HEK293 (cell line): Measurements from ENCODE around the gene SSBP2.

ENCODE experiments used
- CTCF ChIA-PET: fragments of 350-600 bp; formaldehyde crosslinking; extraction: SDS; loops from one replicate; lab custom pipeline; 2021; ENCODE audit warnings: antibody characterized with exemption; lab: Yijun Ruan, JAX
- POLR2A ChIA-PET: fragments of 300-600 bp; formaldehyde crosslinking; extraction: SDS; loops from one replicate; lab custom pipeline; 2020; ENCODE audit warnings: antibody characterized with exemption, inconsistent platforms; lab: Yijun Ruan, JAX
- H3K27ac ChIP-seq: fragments of 200-500 bp; sonication (Bioruptor generic); 2 replicates; pipeline ENCODE4 v1.5.1; 2014; ENCODE audit warnings: low read depth, low read length, control low read depth, inconsistent platforms; ENCODE audit errors: extremely low read depth
- H3K36me3 ChIP-seq, 2 experiments: fragments of 200-500 bp in 1 of 2; sonication (Bioruptor generic) in 1 of 2; 1 replicate in 1 of 2; 2 replicates in 1 of 2; pipeline ENCODE4 v1.5.1; 2014 to 2017; ENCODE audit warnings: inconsistent platforms in 2 of 2, low read length in 2 of 2; ENCODE audit not compliant: control insufficient read depth in 2 of 2, insufficient read depth in 1 of 2
- H3K4me1 ChIP-seq: fragments of 200-500 bp; sonication (Bioruptor generic); 2 replicates; pipeline ENCODE4 v1.5.1; 2014; ENCODE audit warnings: mild to moderate bottlenecking, low read length, inconsistent platforms; ENCODE audit not compliant: control insufficient read depth, insufficient read depth
- H3K4me3 ChIP-seq: 2 replicates; pipeline ENCODE4 v1.5.1; 2011; ENCODE audit warnings: low read depth, mild to moderate bottlenecking, control low read depth, low read length, moderate library complexity
- H3K9me3 ChIP-seq: fragments of 200-500 bp; sonication (Bioruptor generic); 2 replicates; pipeline ENCODE4 v1.5.1; 2014; ENCODE audit warnings: low read depth, low read length, inconsistent platforms; ENCODE audit not compliant: control insufficient read depth, insufficient read depth
- FEZF1 ChIP-seq: fragments of 450-650 bp; formaldehyde crosslinking; IDR thresholded peaks from 2 replicates; pipeline ENCODE4 v1.5.1; 2016; ENCODE audit warnings: missing biosample characterization, missing genetic modification characterization
- GLIS1 ChIP-seq: fragments of 450-650 bp; formaldehyde crosslinking; IDR thresholded peaks from 2 replicates; pipeline ENCODE4 v1.5.1; 2016; ENCODE audit warnings: missing biosample characterization, missing genetic modification characterization
- PRDM1 ChIP-seq: fragments of 450-650 bp; formaldehyde crosslinking; IDR thresholded peaks from 2 replicates; pipeline ENCODE4; 2016; ENCODE audit warnings: missing biosample characterization, missing genetic modification characterization
- PRDM10 ChIP-seq: fragments of 450-650 bp; formaldehyde crosslinking; IDR thresholded peaks from 2 replicates; pipeline ENCODE4 v1.5.1; 2016; ENCODE audit warnings: missing biosample characterization, missing genetic modification characterization
- PRDM4 ChIP-seq: fragments of 450-650 bp; formaldehyde crosslinking; IDR thresholded peaks from 2 replicates; pipeline ENCODE4 v1.5.1; 2017; ENCODE audit warnings: missing biosample characterization, missing genetic modification characterization
- TCF7L2 ChIP-seq: IDR thresholded peaks from 2 replicates; pipeline ENCODE4 v1.6.1; 2011; ENCODE audit warnings: low read depth, mild to moderate bottlenecking, inconsistent platforms, low read length, moderate library complexity, borderline replicate concordance
- ZBTB48 ChIP-seq: fragments of 450-650 bp; formaldehyde crosslinking; IDR thresholded peaks from 2 replicates; pipeline ENCODE4 v1.5.1; 2016; ENCODE audit warnings: missing biosample characterization, missing genetic modification characterization
- ZNF140 ChIP-seq: fragments of 450-650 bp; formaldehyde crosslinking; IDR thresholded peaks from 2 replicates; pipeline ENCODE4 v1.5.1; 2016; ENCODE audit warnings: missing biosample characterization, missing genetic modification characterization
- ZNF175 ChIP-seq: fragments of 450-650 bp; formaldehyde crosslinking; IDR thresholded peaks from 2 replicates; pipeline ENCODE4 v1.5.1; 2016; ENCODE audit warnings: missing biosample characterization, missing genetic modification characterization
- ZNF223 ChIP-seq: fragments of 450-650 bp; formaldehyde crosslinking; IDR thresholded peaks from 2 replicates; pipeline ENCODE4 v1.5.1; 2016; ENCODE audit warnings: missing biosample characterization, missing genetic modification characterization
- ZNF239 ChIP-seq: fragments of 450-650 bp; formaldehyde crosslinking; IDR thresholded peaks from 2 replicates; pipeline ENCODE4 v1.5.1; 2016; ENCODE audit warnings: missing biosample characterization, missing genetic modification characterization
- ZNF404 ChIP-seq: fragments of 450-650 bp; formaldehyde crosslinking; IDR thresholded peaks from 2 replicates; pipeline ENCODE4 v1.5.1; 2017; ENCODE audit warnings: missing biosample characterization, missing genetic modification characterization
- ZNF423 ChIP-seq: fragments of 450-650 bp; formaldehyde crosslinking; IDR thresholded peaks from 2 replicates; pipeline ENCODE4 v1.5.1; 2016; ENCODE audit warnings: missing biosample characterization, missing genetic modification characterization
- ZNF449 ChIP-seq: fragments of 450-650 bp; formaldehyde crosslinking; IDR thresholded peaks from 2 replicates; pipeline ENCODE4 v1.5.1; 2017; ENCODE audit warnings: missing biosample characterization, mild to moderate bottlenecking, missing genetic modification characterization, moderate library complexity
- ZNF549 ChIP-seq: fragments of 450-650 bp; IDR thresholded peaks from 2 replicates; pipeline ENCODE4 v1.5.1; 2018; ENCODE audit warnings: missing biosample characterization, missing genetic modification characterization, mild to moderate bottlenecking, inconsistent platforms, moderate library complexity
- ZNF561 ChIP-seq: fragments of 450-650 bp; IDR thresholded peaks from 2 replicates; pipeline ENCODE4 v1.5.1; 2018; ENCODE audit warnings: missing biosample characterization, missing genetic modification characterization, borderline replicate concordance
- ZNF596 ChIP-seq: fragments of 450-650 bp; IDR thresholded peaks from 2 replicates; pipeline ENCODE4 v1.5.0; 2018; ENCODE audit warnings: missing biosample characterization, mild to moderate bottlenecking, missing genetic modification characterization, moderate library complexity
- ZNF626 ChIP-seq: fragments of 450-650 bp; sonication (Bioruptor Pico); formaldehyde crosslinking; IDR thresholded peaks from 2 replicates; pipeline ENCODE4 v1.5.1; 2018; ENCODE audit warnings: missing biosample characterization, missing genetic modification characterization, inconsistent platforms
- ZNF658 ChIP-seq: fragments of 450-650 bp; formaldehyde crosslinking; IDR thresholded peaks from 2 replicates; pipeline ENCODE4; 2016; ENCODE audit warnings: missing biosample characterization, missing genetic modification characterization
- ZNF660 ChIP-seq: fragments of 450-650 bp; IDR thresholded peaks from 2 replicates; pipeline ENCODE4 v1.5.1; 2018; ENCODE audit warnings: missing biosample characterization, mild to moderate bottlenecking, missing genetic modification characterization
- ZNF664 ChIP-seq: fragments of 450-650 bp; formaldehyde crosslinking; IDR thresholded peaks from 2 replicates; pipeline ENCODE4 v1.5.1; 2016; ENCODE audit warnings: missing biosample characterization, missing genetic modification characterization
- ZNF785 ChIP-seq: fragments of 450-650 bp; formaldehyde crosslinking; IDR thresholded peaks from 2 replicates; pipeline ENCODE4 v1.5.1; 2016; ENCODE audit warnings: missing biosample characterization, missing genetic modification characterization
- ZSCAN16 ChIP-seq: fragments of 450-650 bp; formaldehyde crosslinking; IDR thresholded peaks from 2 replicates; pipeline ENCODE4 v1.5.1; 2016; ENCODE audit warnings: missing biosample characterization, missing genetic modification characterization
- TF ChIP-seq, protein P1 (sequence below): fragments of 450-650 bp; formaldehyde crosslinking; IDR thresholded peaks from 2 replicates; pipeline ENCODE4 v1.5.1; 2016; ENCODE audit warnings: missing biosample characterization, missing genetic modification characterization, borderline replicate concordance
- TF ChIP-seq, protein P2 (sequence below): fragments of 450-650 bp; formaldehyde crosslinking; IDR thresholded peaks from 2 replicates; pipeline ENCODE4 v1.5.1; 2016; ENCODE audit warnings: missing biosample characterization, missing genetic modification characterization

The SSBP2 gene

DNA sequence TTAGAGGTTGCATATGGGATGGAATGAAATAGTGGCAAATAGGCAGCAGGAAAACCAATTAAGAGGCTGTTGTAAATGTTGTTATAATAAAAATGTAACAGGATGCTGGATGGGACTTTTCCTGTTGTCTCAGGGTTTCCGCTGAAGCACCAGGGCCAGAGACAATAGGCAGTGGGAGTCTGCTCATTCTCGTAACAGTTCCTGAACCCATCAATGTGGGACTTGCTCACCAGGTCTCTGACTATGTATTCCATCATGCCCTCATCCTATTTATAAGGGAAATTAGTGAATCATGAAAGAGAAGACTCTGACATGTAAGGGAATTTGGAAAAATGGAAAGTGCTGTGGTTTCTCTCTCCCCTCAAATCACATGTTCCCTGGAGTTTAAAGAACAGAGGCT, 23.5 kb upstream of the SSBP2 start:
- CTCF ChIA-PET: interaction anchor here (0.6 to 1.4 kb wide), 3 partner anchors 65 to 533 kb away, joined by 3 to 5 read pairs (median 4); no protein-coding TSS in a partner anchor
- no peak for TF ChIP-seq FEZF1 (tag by site-specific recombination)
- peak; percentile 47; the same call in 1 of the 2 replicates for TF ChIP-seq PRDM1
- no peak for TF ChIP-seq TCF7L2
- TF ChIP-seq ZNF423: no peak
- TF ChIP-seq ZNF239 (tag by site-specific recombination): no peak
- TF ChIP-seq ZNF223 (tag by site-specific recombination): no peak
- no peak for TF ChIP-seq ZNF785 (tag by site-specific recombination)
- TF ChIP-seq, protein P1, sequence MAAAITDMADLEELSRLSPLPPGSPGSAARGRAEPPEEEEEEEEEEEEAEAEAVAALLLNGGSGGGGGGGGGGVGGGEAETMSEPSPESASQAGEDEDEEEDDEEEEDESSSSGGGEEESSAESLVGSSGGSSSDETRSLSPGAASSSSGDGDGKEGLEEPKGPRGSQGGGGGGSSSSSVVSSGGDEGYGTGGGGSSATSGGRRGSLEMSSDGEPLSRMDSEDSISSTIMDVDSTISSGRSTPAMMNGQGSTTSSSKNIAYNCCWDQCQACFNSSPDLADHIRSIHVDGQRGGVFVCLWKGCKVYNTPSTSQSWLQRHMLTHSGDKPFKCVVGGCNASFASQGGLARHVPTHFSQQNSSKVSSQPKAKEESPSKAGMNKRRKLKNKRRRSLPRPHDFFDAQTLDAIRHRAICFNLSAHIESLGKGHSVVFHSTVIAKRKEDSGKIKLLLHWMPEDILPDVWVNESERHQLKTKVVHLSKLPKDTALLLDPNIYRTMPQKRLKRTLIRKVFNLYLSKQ: no peak
- H3K27ac ChIP-seq: no peak overlapping the region
- H3K9me3 ChIP-seq: no peaks in the 10 kb centered on the region
- no peaks in the 10 kb centered on the region for H3K36me3 ChIP-seq
- no peaks in the 10 kb centered on the region for H3K4me1 ChIP-seq
- H3K4me3 ChIP-seq: no peak overlapping the region
- POLR2A ChIA-PET: no interaction called here

DNA sequence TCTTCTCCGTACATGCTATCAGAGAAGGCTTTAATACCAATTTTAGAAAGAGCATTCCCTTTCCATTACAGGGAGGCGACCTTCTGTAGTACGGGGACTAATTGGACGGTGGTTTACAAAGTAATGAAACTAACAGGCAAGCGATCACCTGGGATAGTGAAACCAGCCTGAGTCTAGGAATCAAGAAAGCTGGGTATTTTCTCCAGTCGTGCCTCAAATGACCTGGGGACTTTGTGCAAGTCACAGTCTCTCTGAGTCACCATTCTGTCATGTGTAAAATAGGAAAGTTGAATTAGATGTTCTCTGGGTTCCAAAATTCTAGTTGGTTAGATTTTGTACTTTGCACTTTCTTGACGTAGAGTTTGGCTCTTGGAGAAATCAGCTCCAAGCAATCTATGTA, 22.7 kb upstream of the SSBP2 start:
- H3K9me3 ChIP-seq: no peaks in the 10 kb centered on the region
- H3K4me3 ChIP-seq: no peak overlapping the region
- no peaks in the 10 kb centered on the region for H3K4me1 ChIP-seq
- CTCF ChIA-PET: interaction anchor here (0.6 to 1.4 kb wide), 3 partner anchors 9 to 98 kb away, joined by 4 to 6 read pairs (median 5); no protein-coding TSS in a partner anchor
- POLR2A ChIA-PET: no interaction called here
- TF ChIP-seq ZNF449 (tag by site-specific recombination) (no peak), PRDM10 (tag by site-specific recombination) (no peak), ZBTB48 (tag by site-specific recombination) (no peak), PRDM4 (no peak), ZNF175 (no peak), ZNF660 (tag by site-specific recombination) (no peak), ZNF549 (tag by site-specific recombination) (no peak), ZSCAN16 (tag by site-specific recombination) (no peak), GLIS1 (tag by site-specific recombination) (no peak), ZNF664 (tag by site-specific recombination) (no peak), ZNF626 (tag by site-specific recombination) (no peak), ZNF140 (no peak), ZNF658 (tag by site-specific recombination) (no peak), ZNF561 (tag by site-specific recombination) (no peak), ZNF404 (no peak), ZNF596 (no peak)
- TF ChIP-seq, protein P2, sequence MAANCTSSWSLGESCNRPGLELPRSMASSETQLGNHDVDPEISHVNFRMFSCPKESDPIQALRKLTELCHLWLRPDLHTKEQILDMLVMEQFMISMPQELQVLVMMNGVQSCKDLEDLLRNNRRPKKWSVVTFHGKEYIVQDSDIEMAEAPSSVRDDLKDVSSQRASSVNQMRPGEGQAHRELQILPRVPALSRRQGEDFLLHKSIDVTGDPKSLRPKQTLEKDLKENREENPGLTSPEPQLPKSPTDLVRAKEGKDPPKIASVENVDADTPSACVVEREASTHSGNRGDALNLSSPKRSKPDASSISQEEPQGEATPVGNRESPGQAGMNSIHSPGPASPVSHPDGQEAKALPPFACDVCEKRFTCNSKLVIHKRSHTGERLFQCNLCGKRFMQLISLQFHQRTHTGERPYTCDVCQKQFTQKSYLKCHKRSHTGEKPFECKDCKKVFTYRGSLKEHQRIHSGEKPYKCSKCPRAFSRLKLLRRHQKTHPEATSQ (tag by site-specific recombination): no peak
- TF ChIP-seq, all 188 proteins: peak for 0
- H3K36me3 ChIP-seq: no peaks in the 10 kb centered on the region
- no peak overlapping the region for H3K27ac ChIP-seq
